Stimulated activated CD4-positive, alpha-beta T cell treated with anti-CD3 and anti-CD28 coated beads, Interleukin-12 subunit alpha, Interleukin-12 subunit beta, amount 100 ng/mL, for 24 hours (primary cell): ENCODE results near the gene RASSF7.
A peak's percentile ranks its signal among the peaks of the same experiment; 100 is the strongest.
"Not testable (repeated sequence)": the region's sequence is repeated elsewhere in the genome, so short reads cannot be mapped to it uniquely, and the experiment has no call there.

ENCODE experiments used
- DNase-seq, 2 experiments: peaks; one replicate each; pipeline ENCODE4 v3.0.0-alpha.2; 2020; ENCODE audit warnings: low read depth in 2 of 2

The RASSF7 gene, protein sequence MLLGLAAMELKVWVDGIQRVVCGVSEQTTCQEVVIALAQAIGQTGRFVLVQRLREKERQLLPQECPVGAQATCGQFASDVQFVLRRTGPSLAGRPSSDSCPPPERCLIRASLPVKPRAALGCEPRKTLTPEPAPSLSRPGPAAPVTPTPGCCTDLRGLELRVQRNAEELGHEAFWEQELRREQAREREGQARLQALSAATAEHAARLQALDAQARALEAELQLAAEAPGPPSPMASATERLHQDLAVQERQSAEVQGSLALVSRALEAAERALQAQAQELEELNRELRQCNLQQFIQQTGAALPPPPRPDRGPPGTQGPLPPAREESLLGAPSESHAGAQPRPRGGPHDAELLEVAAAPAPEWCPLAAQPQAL

DNA sequence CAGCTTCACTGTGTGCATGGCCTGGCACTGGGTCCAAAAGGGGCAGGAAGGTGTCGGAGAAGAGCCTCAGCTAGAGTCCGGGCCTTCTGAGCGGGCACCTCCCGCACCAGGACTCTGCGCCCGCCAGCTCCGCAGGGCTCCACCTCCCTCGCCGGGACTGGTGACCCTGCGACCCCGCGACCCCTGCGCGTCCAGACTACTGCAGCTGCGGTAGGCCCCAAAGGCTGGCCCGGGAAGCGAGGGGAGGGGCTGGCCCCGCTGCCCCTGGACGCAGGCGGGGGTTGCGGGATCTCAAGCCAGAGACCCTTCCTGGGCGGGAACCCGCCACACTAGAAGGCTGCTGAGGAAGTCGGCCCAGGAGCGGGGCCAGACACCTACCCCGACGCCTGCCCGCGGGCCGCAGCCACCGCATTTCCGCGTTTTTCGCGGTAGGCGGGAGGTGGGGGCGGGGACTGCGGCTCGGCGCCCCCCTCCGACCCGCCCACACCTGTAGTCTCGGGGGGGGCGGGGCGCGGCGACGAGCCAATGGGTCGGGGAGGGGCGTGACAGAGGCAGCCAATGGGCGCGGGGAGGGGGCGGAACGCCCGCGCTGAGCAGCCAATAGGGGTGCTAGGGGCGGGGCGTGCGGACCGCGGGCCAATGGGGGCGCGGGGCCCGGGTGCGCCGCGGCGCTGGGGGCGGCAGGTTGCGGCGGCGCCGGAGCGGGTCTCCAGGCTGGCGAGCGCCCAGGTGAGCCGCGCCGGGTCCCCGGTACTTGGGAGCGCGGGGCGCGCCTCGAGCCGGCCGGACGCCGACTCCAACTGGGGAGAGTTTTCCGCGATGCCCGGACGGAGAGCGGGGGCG is at the start of gene RASSF7, which contains the start of gene LMNTD2:
Gene RASSF7, plus strand, starts transcription at position 666 of the 843 bp plus-strand sequence. CDS start 799 bp downstream, outside the sequence.
Gene LMNTD2, minus strand, starts transcription at position 434 of the 843 bp plus-strand sequence. Its CDS starts 22 bp downstream, at position 412.
- DNase-seq = peak; percentile 90 to 94

DNA sequence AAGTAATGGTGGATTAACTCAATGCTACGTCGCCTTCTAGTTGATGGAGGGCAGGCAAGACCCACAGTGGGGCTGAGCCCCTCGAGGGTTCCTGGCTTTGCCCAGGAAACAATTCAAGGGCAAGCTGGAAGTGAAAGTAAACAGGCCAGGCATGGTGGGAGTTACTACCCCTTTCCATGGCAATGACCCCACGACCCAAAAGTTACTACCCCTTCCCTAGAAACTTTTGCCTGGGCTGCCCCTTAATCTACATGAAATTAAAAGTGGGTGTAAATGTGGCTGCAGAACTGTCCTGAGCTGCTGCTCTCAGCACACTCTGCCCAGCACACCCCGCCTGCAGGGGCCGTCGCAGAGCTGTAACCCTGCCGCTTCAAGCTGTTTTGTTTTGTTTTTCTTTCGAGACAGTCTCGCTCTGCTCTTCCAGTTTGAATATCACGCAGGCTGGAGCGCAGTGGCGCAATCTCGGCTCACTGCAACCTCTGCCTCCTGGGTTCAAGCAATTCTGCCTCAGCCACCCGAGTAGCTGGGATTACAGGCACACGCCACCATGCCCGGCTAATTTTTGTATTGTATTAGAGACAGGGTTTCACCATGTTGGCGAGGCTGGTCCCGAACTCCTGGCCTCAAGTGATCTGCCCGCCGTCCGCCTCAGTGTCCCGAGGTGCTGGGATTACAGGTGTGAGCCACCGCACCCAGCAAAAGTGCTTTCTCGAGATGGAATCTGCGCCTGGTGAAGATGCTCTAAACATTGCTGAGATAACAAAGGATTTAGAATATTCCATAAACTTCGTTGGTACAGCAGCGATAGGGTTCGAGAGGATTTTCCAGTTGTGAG is 47.8 kb upstream of the RASSF7 start:
- DNase-seq = no peak

DNA sequence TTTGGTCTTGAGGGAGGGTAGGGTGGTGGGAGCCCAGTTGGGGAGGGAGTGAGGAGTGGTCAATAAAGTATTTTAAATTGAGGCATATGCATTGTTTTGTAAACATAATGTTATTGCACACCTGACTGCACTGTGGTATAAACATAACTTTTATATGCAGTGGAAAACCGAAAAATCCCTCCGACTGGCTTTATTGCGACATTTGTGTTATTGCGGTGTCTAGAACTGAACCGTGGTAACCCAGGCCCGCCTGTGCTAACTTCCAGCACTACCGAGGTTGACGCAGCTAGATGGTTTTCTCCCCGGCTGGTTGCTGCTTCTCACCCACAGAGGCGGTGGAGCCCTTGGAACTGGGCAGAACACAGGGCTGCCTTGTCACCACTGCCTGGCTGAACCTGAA is 46.2 kb upstream of the RASSF7 start:
- DNase-seq = no peak

DNA sequence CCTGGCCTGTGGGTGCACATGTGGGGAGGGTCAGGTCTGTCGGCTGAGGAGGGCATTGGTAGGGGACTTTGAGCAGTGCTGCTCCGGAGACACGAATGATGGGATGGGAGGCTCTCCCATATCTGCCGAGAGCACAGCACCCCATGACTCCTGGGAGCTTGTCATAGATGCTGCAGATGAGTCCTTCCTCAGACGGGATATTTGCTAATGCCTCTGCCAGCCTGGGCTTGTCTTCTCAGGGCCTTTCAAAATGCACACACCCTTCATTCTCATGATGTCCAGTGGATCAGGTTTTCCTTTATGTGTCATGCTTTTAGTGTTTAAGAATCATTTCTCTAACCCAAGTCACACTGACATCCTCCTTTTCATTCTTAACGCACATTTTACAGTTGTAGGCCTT is 45.6 kb upstream of the RASSF7 start:
- no peak for DNase-seq

DNA sequence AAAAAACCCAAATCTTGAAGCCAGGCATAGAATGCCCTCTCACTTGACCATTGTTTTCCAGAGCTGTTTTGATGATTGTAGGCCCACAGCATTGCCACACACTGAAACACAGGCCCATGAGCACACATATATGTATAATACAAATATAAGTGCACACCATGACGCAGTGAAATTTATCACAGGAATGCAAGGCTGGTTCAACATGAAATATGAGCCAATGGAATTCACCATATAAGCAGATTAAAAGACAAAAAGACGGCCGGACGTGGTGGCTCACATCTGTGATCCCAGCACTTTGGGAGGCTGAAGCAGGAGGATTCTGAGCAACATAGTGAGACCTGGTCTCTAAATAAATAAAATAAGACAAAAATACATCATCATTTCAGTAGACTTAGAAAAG is 44.4 kb upstream of the RASSF7 start:
- no peak for DNase-seq

DNA sequence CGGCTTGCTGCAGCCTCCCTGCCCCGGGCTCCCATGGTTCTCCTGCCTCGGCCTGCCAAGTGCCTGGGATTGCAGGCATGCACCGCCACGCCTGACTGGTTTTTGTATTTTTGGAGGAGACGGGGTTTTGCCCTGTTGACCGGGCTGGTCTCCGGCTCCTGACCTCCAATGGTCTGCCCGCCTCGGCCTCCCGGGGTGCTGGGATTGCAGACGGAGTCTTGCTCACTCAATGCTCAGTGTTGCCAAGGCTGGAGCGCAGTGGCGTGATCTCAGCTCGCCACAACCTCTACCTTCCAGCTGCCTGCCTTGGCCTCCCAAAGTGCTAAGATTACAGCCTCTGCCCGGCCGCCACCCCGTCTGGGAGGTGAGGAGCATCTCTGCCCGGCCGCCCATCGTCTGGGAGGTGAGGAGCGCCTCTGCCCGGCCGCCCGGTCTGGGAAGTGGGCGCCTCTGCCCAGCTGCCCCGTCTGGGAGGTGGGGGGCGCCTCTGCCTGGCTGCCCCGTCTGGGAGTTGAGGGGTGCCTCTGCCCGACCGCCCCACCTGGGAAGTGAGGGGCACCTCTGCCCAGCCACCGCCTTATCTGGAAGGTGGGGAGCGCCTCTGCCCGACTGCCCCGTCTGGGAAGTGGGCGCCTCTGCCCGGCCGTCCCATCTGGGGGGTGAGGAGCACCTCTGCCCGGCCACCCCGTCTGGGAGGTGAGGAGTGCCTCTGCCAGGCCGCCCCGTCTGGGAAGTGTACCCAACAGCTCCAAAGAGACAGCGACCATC is 43.7 kb upstream of the RASSF7 start:
- not testable (repeated sequence) for DNase-seq

DNA sequence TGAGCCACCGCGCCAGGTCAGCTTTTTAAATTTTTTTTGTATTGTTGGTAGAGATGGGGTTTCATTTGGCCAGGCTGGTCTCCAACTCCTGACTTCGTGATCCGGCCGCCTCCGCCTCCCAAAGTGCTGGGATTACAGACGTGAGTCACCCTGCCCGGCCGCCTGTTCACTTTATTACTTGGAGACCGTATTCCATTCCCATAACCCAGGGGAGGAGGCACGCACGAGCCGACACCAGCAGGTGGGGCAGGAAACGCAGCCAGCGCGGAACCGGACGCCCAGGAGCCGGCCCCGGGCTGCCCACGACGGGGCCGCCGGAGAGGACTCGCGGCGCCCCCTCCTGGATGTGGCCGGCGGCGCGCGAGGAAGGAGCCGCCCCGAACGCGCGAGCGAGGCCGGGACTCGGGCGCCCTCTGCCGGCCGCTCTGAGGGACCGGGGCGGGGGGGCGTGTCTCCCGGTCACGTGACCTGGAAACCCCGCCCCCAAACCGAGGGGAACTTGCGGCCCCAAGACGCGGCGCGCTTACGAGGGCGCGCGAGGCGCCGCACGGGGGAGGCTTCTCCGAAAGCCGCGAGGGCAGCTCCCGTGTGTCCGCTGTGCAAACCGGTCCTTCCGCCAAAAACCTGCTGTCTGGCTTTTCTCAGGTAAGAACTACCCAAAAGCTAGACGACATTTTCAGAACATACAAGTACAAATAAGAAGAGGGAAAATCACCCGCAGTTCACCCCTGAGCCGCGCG is 42.1 kb upstream of the RASSF7 start:
- DNase-seq = peak; percentile 73 to 77

DNA sequence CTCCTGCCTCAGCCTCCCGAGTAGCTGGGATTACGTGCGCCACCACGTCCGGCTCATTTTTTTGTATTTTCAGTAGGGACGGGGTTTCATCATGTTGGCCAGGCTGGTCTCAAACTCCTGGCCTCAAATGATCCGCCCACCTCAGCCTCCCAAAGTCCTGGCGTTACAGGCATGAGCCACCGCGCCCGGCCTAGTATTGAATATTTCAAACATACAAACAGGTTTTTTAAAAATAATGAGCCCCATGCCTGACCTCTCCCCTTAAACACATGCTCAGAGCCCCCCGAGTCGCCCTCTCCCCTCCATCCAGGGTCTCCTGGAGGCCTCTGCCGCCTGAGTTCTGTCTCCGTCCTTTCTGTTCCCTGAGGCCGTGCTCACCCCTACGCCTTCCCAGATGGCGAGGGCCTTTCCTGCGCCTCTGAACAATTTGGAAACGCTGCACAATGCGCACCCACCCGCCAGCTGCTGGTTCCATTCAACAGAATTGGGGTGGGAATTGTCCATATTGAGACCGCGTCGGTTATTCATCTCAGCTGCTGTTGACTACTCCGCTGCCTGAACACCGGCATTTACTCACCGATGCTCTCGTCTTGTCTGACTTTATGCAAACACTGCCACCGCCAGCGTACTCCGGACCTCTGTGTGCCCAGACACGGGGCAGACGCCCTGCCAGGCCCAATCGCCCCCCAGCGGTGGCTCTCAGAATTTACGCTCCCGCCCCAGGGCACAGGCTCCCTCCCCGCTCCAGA is 40.2 kb upstream of the RASSF7 start:
- no peak for DNase-seq

DNA sequence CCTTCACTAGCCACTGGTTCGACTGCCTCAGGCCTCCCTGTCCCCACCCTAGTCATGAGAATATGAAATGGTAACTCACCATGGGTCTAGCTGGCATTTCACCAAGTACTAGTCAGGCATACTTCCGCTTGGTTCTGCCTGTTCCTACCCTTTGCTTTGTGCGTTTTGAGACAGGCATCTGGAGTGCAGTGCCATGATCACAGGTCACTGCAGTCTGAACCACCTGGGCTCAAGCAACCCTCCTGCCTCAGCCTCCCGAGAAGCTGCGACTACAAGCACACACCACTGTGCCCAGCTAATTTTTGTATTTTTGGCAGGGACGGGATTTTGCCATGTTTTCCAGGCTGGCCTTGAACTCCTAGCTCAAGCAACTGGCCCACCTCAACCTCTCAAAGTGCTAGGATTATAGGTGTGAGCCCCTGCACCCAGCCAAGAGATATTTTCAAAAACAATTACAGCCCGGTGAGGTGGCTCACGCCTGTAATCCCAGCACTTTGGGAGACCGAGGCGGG is 39.5 kb upstream of the RASSF7 start:
- DNase-seq = no peak

DNA sequence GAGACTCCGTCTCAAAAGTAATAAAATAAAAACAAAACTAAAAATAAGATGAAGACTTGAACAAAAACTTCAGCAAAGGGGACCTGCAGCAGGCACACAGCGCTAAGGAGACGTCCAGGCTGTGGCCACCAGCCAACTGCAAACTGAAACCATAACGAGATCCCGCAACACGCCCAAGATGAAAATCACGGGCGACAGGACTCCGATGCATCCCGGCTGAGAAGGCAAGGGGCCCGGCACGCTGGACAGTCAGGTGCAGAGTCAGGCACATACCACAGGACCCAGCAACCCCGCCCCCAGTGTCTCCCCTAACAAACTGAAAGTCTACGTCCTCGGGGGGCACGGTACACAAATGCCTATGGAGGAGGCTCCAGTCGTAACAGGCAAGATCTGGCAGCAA is 34.6 kb upstream of the RASSF7 start:
- DNase-seq = no peak

DNA sequence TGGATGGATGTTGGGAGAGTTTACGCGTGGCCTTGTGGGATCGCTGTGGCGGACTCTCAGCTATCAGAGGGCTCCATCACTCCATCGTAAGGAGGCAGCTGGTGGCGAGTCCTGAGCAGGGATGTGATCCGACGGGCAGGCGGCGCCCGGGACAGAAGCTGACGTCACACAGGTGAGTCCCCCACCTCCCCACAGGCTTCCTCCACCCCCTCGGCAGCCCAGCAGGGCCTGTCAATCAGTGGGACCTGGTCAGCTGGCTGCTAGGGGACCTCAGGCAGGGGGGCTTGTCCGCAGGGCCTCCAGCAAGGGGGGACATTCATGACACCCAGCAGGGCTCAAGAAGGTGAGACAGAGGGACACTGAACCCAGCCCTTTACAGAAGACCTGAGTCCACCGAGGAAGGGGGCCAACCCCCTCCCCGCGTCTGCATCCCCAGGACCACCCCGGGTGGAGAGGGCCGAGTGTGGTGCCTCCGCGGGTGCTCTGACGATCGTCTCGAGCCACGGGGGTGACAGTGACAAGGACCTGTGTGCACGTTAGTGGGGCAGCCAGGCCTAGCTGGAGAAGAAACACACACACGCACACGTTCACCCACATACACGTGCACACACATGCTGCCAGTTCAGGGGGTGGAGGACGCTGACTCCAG is 32.5 kb upstream of the RASSF7 start:
- DNase-seq = no peak

DNA sequence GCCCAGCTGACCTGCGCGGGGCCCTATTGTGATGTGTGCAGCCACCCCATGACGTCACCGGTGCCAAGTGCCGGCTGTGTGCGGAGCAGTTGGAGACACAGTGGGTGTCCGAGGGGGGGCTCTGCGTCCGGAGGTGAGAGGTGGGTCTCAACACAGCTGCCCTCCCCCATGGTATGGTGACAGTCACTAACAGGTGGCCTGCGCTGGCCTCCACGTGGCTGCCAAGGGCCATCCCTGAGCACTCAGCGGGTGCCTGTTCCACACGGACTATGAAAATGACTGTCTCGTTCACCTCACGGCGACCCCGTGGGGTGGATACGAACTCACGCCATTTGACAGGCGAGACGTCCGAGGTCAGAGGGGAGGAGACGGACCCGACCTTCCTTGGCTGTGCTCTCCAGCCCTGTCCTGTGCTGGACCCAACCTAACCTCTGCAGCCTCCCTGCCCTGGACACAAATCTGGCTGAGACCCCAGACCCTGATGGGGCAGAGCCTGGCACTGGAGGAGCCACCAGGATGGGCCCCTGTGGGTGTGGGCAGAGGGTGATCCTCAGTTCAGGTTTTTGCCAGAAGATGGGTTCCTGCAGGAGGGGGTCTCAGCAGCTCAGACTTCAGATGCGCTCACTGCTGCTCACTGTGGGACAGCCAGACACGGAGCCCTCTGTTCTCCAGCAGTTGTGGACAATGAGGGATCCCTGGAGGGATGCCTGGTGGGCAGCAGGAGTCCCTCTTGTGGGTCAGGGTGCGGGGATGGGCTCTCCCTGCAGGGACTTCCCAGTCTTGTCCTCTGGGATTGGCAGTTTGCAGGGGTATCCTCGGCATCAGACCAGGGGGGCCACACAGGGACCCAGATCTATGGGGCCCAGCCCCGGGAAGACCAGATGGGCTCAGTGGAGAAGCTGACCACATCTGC is 31.7 kb upstream of the RASSF7 start:
- no peak for DNase-seq

DNA sequence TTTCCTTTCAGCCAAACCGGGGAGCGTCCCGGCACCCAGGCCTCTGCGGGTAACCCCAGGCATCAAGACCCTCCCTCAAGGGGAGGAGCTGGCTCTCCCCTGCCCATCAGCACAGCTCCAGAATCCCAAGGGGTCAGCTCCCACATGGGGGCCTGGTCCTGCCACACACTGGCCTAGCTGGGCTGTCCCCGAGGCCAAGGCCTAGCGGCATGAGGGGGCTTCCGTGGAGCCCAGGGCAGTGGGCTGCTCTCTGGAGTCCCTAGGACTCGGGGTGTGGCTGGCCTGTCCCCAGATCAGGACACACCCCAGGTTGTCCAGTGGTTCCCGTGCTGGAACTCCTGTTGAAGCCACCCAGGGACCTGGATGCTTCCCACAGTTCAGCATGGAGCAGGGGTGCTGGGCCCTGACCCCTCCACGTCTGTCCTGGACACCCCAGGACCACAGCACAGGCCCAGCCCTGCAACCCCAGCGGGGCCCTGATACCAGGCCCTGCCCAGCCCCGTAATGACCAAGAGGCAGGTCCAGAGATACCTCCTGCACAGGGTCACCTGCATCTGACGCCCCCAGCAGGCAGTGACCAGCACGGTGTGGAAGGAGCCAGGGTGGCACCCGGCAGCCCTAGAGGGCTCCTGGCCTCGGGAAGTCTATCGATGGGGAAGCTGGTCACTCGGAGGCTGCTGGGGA is 30.9 kb upstream of the RASSF7 start:
- DNase-seq = no peak

DNA sequence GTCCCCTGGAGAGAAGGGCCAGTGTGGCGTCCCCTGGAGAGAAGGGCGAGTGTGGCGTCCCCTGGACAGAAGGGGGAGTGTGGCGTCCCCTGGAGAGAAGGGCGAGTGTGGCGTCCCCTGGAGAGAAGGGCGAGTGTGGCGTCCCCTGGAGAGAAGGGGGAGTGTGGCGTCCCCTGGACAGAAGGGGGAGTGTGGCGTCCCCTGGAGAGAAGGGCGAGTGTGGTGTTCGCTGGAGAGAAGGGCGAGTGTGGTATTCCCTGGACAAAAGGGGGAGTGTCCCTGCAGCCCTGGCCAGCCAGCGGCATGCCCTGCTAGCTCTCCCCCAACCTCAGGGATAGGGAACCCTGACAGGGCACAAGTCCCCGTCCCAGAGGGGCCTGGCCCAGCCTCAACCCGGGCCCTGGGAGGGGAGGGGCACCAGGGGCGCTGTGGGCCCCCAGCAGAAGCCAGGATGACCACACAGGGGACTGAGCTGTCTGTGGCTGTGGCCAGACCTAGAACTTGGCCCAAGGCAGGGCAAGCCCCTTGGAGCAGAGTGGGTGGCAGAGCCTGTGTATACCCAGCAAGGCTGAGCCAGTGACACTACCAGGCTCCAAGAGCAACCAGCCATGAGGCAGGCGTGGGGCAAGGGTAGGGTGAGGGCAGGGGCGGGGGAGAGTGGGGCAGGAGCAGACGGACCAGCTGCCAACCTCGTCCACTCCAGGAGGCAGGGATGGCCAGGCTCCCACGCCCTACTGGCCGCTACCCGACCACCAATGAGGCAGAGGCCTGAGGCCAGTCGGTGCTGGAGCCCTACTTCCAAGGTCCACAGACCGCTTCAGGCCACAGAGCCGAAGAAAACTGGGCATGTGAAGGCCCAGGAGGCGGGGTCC is 29.6 kb upstream of the RASSF7 start:
- DNase-seq = no peak

DNA sequence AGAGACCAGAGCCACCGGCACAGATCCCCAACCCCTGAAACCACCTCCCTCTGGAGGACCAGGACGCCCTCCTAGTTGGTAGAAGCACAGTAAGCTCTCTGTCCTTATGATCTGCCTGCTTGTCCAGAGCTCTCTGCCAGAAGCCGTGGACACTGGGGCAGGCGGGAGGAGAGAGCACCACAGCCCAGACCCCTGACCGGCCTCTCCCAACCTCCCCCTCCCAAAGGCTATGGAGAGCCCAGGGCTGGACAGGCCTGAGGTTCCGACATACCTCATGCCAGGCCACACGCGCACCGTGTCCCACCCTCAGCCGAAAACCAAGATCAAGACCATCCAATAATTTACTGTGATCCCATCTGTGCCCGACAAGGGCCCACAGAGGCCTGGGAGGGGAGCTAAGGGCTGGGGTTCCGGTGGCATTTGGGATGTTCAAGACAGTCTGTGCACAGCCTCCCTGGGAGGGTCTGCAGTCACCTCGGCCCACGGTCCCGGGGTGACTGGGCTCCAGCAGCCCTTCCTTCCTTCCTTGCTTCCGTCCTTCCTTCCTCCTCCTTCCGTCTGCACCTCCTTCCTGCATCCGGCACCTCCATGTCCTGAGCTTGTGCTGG is 28.7 kb upstream of the RASSF7 start:
- no peak for DNase-seq

DNA sequence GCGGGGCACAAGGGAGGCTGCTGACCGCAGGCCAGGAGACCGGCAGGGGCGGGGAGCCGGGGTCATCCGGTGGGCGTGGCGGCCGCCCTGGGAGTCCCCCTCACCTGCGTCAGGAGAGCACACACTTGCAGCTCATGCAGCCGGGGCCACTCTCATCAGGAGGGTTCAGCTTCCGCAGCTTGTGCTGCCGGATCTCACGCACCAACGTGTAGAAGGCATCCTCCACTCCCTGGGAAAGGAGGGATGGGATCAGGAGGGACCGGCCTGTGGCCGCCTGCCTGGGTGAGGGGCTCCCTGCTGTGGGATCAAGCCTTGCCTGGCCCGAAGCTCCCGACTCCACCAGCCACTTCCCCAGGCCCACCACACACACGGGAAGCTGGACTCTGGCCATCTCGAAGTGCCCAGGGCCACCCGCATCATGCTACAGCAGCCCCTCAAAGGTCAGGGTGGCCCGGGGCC is 28.2 kb upstream of the RASSF7 start:
- no peak for DNase-seq
